NB4 (cell line): Measurements from ENCODE around the gene CAMKK1.

ENCODE experiments used
- POLR2A ChIP-seq: IDR thresholded peaks from 2 replicates; pipeline ENCODE4 v1.6.1; 2011; ENCODE audit warnings: mild to moderate bottlenecking; ENCODE audit not compliant: insufficient read length; ENCODE audit errors: extremely low read depth
- TF ChIP-seq, protein P1 (sequence below): IDR thresholded peaks from one replicate; pipeline ENCODE4 v1.5.1; 2012; ENCODE audit warnings: low read depth, low read length

GRCh38 chr17:3911271-3912053, 18.6 kb upstream of the CAMKK1 start:
- no peak for TF ChIP-seq POLR2A
- TF ChIP-seq, protein P1, sequence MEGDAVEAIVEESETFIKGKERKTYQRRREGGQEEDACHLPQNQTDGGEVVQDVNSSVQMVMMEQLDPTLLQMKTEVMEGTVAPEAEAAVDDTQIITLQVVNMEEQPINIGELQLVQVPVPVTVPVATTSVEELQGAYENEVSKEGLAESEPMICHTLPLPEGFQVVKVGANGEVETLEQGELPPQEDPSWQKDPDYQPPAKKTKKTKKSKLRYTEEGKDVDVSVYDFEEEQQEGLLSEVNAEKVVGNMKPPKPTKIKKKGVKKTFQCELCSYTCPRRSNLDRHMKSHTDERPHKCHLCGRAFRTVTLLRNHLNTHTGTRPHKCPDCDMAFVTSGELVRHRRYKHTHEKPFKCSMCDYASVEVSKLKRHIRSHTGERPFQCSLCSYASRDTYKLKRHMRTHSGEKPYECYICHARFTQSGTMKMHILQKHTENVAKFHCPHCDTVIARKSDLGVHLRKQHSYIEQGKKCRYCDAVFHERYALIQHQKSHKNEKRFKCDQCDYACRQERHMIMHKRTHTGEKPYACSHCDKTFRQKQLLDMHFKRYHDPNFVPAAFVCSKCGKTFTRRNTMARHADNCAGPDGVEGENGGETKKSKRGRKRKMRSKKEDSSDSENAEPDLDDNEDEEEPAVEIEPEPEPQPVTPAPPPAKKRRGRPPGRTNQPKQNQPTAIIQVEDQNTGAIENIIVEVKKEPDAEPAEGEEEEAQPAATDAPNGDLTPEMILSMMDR, result no peak
